Stimulated activated CD8-positive, alpha-beta memory T cell treated with anti-CD3 and anti-CD28 coated beads, Interleukin-4, amount 100 ng/mL, for 24 hours (primary cell): ENCODE data around the gene C14orf180.
A peak's percentile ranks its signal among the peaks of the same experiment; 100 is the strongest.

Experiments
- DNase-seq: peaks from one replicate; pipeline ENCODE4 v3.0.0-alpha.2; 2020; ENCODE audit warnings: low read depth

The C14orf180 gene

GRCh38 chr14:104561632-104562495, 17.7 kb upstream of the C14orf180 start:
- DNase-seq, result no peak

- DNase-seq, result no peak
Measured at GRCh38 chr14:104562606-104563005, 17.0 kb upstream of the C14orf180 start.

- no peak for DNase-seq
Measured at GRCh38 chr14:104563191-104563741, 16.3 kb upstream of the C14orf180 start.

- DNase-seq, result peak; percentile 51
Measured at GRCh38 chr14:104563742-104564615, 15.6 kb upstream of the C14orf180 start.

GRCh38 chr14:104564744-104565679, 14.6 kb upstream of the C14orf180 start:
- no peak for DNase-seq

GRCh38 chr14:104567141-104567956, 12.2 kb upstream of the C14orf180 start:
- DNase-seq, result no peak

GRCh38 chr14:104567957-104568225, 11.7 kb upstream of the C14orf180 start:
- DNase-seq, result no peak

GRCh38 chr14:104568620-104569019, 10.9 kb upstream of the C14orf180 start:
- no peak for DNase-seq

- DNase-seq, result no peak
Measured at GRCh38 chr14:104569435-104569834, 10.1 kb upstream of the C14orf180 start.

GRCh38 chr14:104571246-104571645, 8.3 kb upstream of the C14orf180 start:
- DNase-seq, result no peak

- no peak for DNase-seq
Measured at GRCh38 chr14:104572024-104572626, 7.4 kb upstream of the C14orf180 start.

GRCh38 chr14:104572668-104573067, 6.9 kb upstream of the C14orf180 start:
- no peak for DNase-seq

GRCh38 chr14:104573930-104574329, 5.6 kb upstream of the C14orf180 start:
- DNase-seq, result no peak

GRCh38 chr14:104574536-104574935, 5.0 kb upstream of the C14orf180 start:
- no peak for DNase-seq

GRCh38 chr14:104574978-104575583, 4.5 kb upstream of the C14orf180 start:
- no peak for DNase-seq

GRCh38 chr14:104576232-104576969, 3.2 kb upstream of the C14orf180 start:
- DNase-seq, result no peak

- no peak for DNase-seq
Measured at GRCh38 chr14:104576970-104577332, 2.6 kb upstream of the C14orf180 start.

GRCh38 chr14:104577426-104577825, 2.1 kb upstream of the C14orf180 start:
- no peak for DNase-seq

GRCh38 chr14:104577847-104578301, 1.7 kb upstream of the C14orf180 start:
- no peak for DNase-seq
